Islet of Langerhans (tissue), 1 donor: Measurements from ENCODE around the gene PCSK6.
A peak's percentile ranks its signal among the peaks of the same experiment; 100 is the strongest.

Experiments
- FAIRE-seq: peaks from one replicate; lab custom pipeline; 2011; peaks lifted over from hg19 to GRCh38; lab: Jason Lieb, UNC

The PCSK6 gene

GRCh38 chr15:101489599-101490407 is at the start of gene PCSK6:
TSS of gene PCSK6 (minus strand) at chr15:101489707. CDS start at chr15:101489670, 37 bp downstream.
- no peak for FAIRE-seq

- FAIRE-seq = no peak
Observed at GRCh38 chr15:101538996-101539395, 49.5 kb upstream of the PCSK6 start.

- FAIRE-seq = no peak
Observed at GRCh38 chr15:101538177-101538576, 48.7 kb upstream of the PCSK6 start.

- FAIRE-seq = no peak
Observed at GRCh38 chr15:101537483-101538080, 48.1 kb upstream of the PCSK6 start.

GRCh38 chr15:101536875-101537405 is 47.4 kb upstream of the PCSK6 start:
- FAIRE-seq = no peak

GRCh38 chr15:101536166-101536874 is 46.8 kb upstream of the PCSK6 start:
- no peak for FAIRE-seq

- FAIRE-seq = no peak
Observed at GRCh38 chr15:101535170-101535902, 45.8 kb upstream of the PCSK6 start.

- FAIRE-seq = no peak
Observed at GRCh38 chr15:101534376-101534970, 45.0 kb upstream of the PCSK6 start.

GRCh38 chr15:101533371-101534140 is 44.0 kb upstream of the PCSK6 start:
- no peak for FAIRE-seq

GRCh38 chr15:101532865-101533264 is 43.4 kb upstream of the PCSK6 start:
- no peak for FAIRE-seq

GRCh38 chr15:101531170-101531569 is 41.7 kb upstream of the PCSK6 start:
- FAIRE-seq = no peak

- no peak for FAIRE-seq
Observed at GRCh38 chr15:101530224-101530958, 40.9 kb upstream of the PCSK6 start.

- no peak for FAIRE-seq
Observed at GRCh38 chr15:101528917-101529299, 39.4 kb upstream of the PCSK6 start.

GRCh38 chr15:101528108-101528916 is 38.8 kb upstream of the PCSK6 start:
- FAIRE-seq = peak; percentile 13

GRCh38 chr15:101526890-101527289 is 37.4 kb upstream of the PCSK6 start:
- FAIRE-seq = no peak

- FAIRE-seq = no peak
Observed at GRCh38 chr15:101526442-101526841, 36.9 kb upstream of the PCSK6 start.

- FAIRE-seq = no peak
Observed at GRCh38 chr15:101526021-101526420, 36.5 kb upstream of the PCSK6 start.

GRCh38 chr15:101525087-101525669 is 35.7 kb upstream of the PCSK6 start:
- FAIRE-seq = no peak

- no peak for FAIRE-seq
Observed at GRCh38 chr15:101523560-101523940, 34.0 kb upstream of the PCSK6 start.
